ENCODE results near the gene CTTNBP2NL. TPM values are rescaled to one million over a fixed set of nuclear protein-coding genes. Genes with fewer than 3 reads are reported as not detected.

The CTTNBP2NL gene
- total RNA-seq, 4 donors from 2014 or later, result 44.6 to 64.8 (median 52.4) TPM

GRCh38 chr1:112402682-112403643 lies 6.9 kb downstream of the CTTNBP2NL start:
- Histone ChIP-seq H3K27ac (peak overlapping the region in 3 of 4 donors; percentile 4 to 71 (median 17)), H3K36me3 (no peaks in the 10 kb centered on the region), H3K27me3 (no peaks in the 10 kb centered on the region), H3K9me3 (no peaks in the 10 kb centered on the region), H3K4me1 (peaks cover 14 to 88% (median 43%) of the 10 kb centered on the region in 4 donors), H3K4me3 (no peak overlapping the region)
- intact Hi-C loops (cut with DNase I; ENCODE audit: low total_unique reads), result no loop called here
- DNase-seq, result no peak
- 70 to 74% methylated on average over 5 of the region's 5 CpGs for WGBS, 2 donors (ENCODE audit: low coverage in 1 of 2)
- in situ Hi-C loops (cut with MboI; ENCODE audit: low pct_ligation_motif_present in 1 of 4, low pct_unique_long_range_greater_than_20kb in 1 of 4, low sequenced_read_pairs in 3 of 4), result loop anchor here in 1 of 4 donors (5.0 kb wide), 1 partner anchor 59 kb away; no protein-coding TSS in a partner anchor
- no peak for TF ChIP-seq CTCF (IDR thresholded peaks at IDR 0.05)
- TF ChIP-seq EP300 (IDR thresholded peaks at IDR 0.05; ENCODE audit: low read depth), result no peak
- no peak for TF ChIP-seq POLR2A (IDR thresholded peaks at IDR 0.05)
- no peak for TF ChIP-seq POLR2AphosphoS5 (IDR thresholded peaks at IDR 0.05)

GRCh38 chr1:112406771-112407170 lies 10.8 kb downstream of the CTTNBP2NL start:
- H3K27me3 ChIP-seq, result no peaks in the 10 kb centered on the region
- H3K27ac ChIP-seq, result no peak overlapping the region
- peaks cover 0 to 2% (median 0%) of the 10 kb centered on the region in 4 donors for H3K36me3 ChIP-seq
- WGBS, 2 donors (ENCODE audit: low coverage in 1 of 2), result 67% methylated on average over 1 of the region's 1 CpG
- no peak for DNase-seq
- H3K9me3 ChIP-seq, result no peaks in the 10 kb centered on the region
- intact Hi-C loops (cut with DNase I; ENCODE audit: low total_unique reads) (no loop called here), in situ Hi-C loops (cut with MboI; ENCODE audit: low pct_ligation_motif_present in 1 of 4, low pct_unique_long_range_greater_than_20kb in 1 of 4, low sequenced_read_pairs in 3 of 4) (no loop called here)
- H3K4me3 ChIP-seq, result no peak overlapping the region
- H3K4me1 ChIP-seq, result peaks cover 14 to 82% (median 32%) of the 10 kb centered on the region in 4 donors
- no peak for TF ChIP-seq EP300 (IDR thresholded peaks at IDR 0.05; ENCODE audit: low read depth)
- no peak for TF ChIP-seq CTCF (IDR thresholded peaks at IDR 0.05)
- no peak for TF ChIP-seq POLR2A (IDR thresholded peaks at IDR 0.05)
- TF ChIP-seq POLR2AphosphoS5 (IDR thresholded peaks at IDR 0.05), result no peak

- TF ChIP-seq EP300 (IDR thresholded peaks at IDR 0.05; ENCODE audit: low read depth), result no peak
- no peak for TF ChIP-seq CTCF (IDR thresholded peaks at IDR 0.05)
- H3K9me3 ChIP-seq, result no peaks in the 10 kb centered on the region
- in situ Hi-C loops (cut with MboI; ENCODE audit: low pct_ligation_motif_present in 1 of 4, low pct_unique_long_range_greater_than_20kb in 1 of 4, low sequenced_read_pairs in 3 of 4) (no loop called here), intact Hi-C loops (cut with DNase I; ENCODE audit: low total_unique reads) (no loop called here)
- peaks cover 0 to 17% (median 8%) of the 10 kb centered on the region in 4 donors for H3K36me3 ChIP-seq
- no peak overlapping the region for H3K4me3 ChIP-seq
- H3K27me3 ChIP-seq, result no peaks in the 10 kb centered on the region
- H3K27ac ChIP-seq, result peak overlapping the region; percentile 20 to 69 (median 60)
- DNase-seq, result peak; percentile 59
- 73 to 90% methylated on average over 2 of the region's 2 CpGs for WGBS, 2 donors (ENCODE audit: low coverage in 1 of 2)
- H3K4me1 ChIP-seq, result peaks cover 6 to 56% (median 11%) of the 10 kb centered on the region in 4 donors
These were observed 13.4 kb downstream of the CTTNBP2NL start for GRCh38 chr1:112409414-112409813.

GRCh38 chr1:112410673-112411072 lies 14.7 kb downstream of the CTTNBP2NL start:
- in situ Hi-C loops (cut with MboI; ENCODE audit: low pct_ligation_motif_present in 1 of 4, low pct_unique_long_range_greater_than_20kb in 1 of 4, low sequenced_read_pairs in 3 of 4) (no loop called here), intact Hi-C loops (cut with DNase I; ENCODE audit: low total_unique reads) (no loop called here)
- H3K27me3 ChIP-seq, result no peaks in the 10 kb centered on the region
- H3K4me1 ChIP-seq, result peaks cover 0 to 43% (median 4%) of the 10 kb centered on the region in 4 donors
- WGBS, 2 donors (ENCODE audit: low coverage in 1 of 2), result 73 to 84% methylated on average over 2 of the region's 2 CpGs
- DNase-seq, result no peak
- TF ChIP-seq EP300 (IDR thresholded peaks at IDR 0.05; ENCODE audit: low read depth) (no peak), POLR2AphosphoS5 (IDR thresholded peaks at IDR 0.05) (no peak), CTCF (IDR thresholded peaks at IDR 0.05) (no peak), POLR2A (IDR thresholded peaks at IDR 0.05) (no peak)
- no peak overlapping the region for H3K4me3 ChIP-seq
- no peak overlapping the region for H3K27ac ChIP-seq
- H3K36me3 ChIP-seq, result peaks cover 0 to 26% (median 8%) of the 10 kb centered on the region in 4 donors
- H3K9me3 ChIP-seq, result no peaks in the 10 kb centered on the region
